Measurements from ENCODE around the gene KCP. TPM values are rescaled to one million over a fixed set of nuclear protein-coding genes. Genes with fewer than 3 reads are reported as not detected.
A peak's percentile ranks its signal among the peaks of the same experiment; 100 is the strongest.

The KCP gene
- polyA plus RNA-seq, 1 donor: 21.6 TPM

DNA sequence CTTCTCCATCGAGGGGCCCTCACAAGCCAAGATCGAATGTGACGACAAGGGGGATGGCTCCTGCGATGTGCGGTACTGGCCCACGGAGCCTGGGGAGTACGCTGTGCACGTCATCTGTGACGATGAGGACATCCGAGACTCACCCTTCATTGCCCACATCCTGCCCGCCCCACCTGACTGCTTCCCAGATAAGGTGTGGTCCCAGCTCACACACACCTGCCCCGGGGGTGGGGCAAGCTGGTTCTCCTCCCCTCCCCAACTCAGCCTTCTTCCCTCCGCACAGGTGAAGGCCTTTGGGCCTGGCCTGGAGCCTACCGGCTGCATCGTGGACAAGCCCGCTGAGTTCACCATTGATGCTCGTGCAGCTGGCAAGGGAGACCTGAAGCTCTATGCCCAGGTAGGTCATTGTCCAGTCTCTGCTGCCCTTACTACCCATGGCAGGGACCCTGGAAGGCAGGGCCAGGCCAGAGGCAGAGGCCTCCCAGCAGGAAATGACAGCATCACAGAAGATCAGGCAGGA is 69.3 kb downstream of the KCP start:
- DNase-seq: no peak

DNA sequence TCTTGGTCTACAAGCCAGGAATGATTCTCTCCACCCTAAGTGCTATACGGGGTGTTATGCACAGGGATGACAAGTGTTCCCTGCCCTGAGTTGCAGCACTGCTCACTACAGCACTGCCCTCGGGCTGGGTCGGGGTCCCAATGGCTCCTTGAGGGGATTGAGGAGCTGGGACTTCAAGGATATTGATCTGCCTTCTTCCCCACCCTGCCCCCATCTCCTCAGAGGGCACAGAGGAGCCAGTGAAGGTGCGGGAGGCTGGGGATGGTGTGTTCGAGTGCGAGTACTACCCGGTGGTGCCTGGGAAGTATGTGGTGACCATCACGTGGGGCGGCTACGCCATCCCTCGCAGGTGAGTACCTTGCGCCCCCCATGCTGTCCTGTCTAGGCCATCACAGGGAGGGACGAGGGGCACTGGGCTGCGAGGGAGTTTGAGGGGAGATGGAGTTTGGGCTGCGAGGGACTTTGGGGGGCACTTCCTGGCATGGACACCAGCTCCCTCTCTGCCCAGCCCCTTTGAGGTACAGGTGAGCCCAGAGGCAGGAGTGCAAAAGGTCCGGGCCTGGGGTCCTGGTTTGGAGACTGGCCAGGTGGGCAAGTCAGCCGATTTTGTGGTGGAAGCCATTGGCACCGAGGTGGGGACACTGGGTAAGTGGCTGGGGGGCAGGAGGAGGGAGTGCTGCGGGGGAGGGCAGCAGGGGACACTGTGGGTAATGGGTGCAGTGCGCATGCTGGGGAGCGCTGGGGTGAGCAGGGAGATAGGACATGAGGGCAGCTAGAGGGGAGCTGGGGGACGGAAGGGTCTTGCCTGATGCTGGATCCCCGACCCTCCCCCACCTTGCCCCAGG is 70.0 kb downstream of the KCP start:
- DNase-seq: no peak

DNA sequence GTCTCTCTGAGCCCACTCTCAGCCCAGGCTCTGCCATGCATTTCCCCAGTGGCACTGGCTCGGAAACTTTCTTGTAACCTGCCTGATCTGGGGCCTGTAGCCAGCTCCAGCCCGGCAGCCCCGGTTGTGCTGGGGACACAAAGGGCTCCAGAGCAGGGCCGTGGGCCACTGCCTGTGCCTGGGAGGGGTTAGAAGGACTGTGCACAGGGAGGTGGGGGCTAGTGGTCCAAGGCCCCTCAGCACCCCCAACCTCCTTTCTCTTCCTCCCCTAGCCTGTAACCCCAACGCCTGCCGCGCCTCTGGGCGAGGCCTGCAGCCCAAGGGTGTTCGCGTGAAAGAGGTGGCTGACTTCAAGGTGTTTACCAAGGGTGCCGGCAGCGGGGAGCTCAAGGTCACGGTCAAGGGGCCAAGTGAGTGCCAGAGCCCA is 70.7 kb downstream of the KCP start:
- DNase-seq: no peak

DNA sequence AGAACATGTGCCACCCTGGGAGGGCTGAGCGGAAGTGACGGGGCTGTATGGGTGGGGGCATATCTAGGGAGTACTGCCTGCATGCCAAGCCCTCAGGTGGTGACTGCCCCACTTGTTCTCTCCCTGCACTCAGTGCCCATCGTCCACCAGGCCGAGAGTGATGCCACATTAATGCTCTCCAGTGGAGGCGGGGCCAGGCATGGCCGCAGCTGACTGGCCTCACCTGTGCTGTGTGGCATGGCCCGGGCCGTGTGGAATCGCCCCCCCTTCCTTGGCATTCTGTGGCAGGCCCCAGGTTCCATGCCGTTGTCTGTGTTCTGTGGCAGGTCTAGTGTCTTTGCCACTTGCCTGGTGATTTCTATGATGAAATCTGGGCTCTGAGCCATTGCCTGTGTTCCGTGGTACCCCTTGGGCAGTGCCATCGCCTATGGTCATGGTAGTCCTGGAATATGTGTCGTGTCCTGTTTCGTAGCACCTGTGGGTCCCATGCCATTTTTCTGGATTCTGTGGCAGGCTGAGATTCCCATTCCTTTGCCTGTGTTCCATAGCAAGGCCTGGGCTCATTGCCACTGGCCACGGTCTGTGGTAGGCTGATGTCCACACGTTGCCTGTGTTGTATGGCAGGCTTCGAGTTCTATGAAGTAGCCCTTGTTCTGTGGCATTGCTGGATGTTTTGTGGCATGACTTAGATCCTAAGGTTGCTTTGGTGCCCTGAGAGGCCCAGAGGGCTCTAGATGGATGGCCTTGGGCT is 71.4 kb downstream of the KCP start:
- DNase-seq: no peak

DNA sequence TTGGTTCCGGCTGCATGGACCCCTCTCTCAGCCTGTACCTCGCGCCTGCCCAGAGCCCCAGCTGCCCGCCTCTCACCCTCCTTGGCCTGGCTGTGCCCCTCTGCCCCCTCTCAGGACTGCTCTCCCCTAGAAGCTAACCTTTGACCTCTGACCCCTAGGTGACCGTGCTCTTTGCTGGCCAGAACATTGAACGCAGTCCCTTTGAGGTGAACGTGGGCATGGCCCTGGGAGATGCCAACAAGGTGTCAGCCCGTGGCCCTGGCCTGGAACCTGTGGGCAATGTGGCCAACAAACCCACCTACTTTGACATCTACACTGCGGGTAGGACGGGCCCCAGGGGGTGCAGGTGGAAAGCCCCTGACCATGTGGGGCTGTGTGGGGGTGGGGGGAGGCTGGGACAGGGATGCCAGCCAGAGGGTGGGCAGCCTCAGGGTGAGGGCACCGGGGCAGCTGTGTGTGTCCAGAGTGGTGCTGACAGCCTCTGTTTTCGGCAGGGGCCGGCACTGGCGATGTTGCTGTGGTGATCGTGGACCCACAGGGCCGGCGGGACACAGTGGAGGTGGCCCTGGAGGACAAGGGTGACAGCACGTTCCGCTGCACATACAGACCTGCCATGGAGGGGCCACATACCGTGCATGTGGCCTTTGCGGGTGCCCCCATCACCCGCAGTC is 72.3 kb downstream of the KCP start:
- no peak for DNase-seq

DNA sequence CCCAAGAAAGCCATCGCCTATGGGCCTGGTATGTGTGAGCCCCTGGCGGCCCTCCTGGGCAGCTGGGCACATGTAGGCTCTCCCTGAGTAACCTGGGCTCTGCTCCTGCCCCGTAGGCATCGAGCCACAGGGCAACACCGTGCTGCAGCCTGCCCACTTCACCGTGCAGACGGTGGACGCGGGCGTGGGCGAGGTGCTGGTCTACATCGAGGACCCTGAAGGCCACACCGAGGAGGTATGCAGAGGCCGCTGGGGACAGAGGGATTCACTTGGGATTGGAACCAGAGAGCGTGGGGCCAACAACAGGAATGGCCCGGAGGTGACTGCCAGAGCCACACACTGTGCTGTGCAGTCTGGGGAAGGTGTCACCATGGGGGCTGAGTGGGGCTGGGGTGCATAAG is 73.0 kb downstream of the KCP start:
- DNase-seq: no peak

DNA sequence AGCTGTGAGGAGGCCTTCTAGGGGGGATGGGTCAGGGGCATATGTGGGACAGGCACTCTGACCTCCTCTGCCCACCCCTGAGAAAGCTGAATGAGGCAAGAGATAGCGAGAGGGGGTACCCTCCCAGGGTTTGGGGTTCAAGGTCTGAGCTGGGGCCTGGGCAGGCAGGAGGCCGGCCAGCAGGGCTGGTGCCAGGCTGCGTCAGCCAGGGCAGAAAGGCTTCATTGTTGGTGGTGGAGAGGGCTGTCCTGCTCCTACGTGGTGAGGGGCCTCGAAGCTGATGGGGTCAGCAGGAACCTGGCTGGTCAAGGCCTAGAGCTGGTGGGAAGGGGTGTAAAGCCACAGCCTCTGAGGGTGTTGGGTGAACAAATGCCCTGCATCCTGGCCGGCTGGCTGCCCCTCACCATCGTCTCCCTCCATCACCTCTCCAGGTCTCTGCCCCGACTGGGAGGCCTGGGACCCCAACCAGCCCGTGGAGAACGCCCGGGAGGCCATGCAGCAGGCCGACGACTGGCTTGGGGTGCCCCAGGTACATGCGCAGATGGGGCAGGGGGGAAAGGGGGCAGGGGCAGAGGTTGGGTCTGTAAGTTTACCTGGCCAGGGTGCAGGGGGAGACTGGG is 73.7 kb downstream of the KCP start:
- no peak for DNase-seq

DNA sequence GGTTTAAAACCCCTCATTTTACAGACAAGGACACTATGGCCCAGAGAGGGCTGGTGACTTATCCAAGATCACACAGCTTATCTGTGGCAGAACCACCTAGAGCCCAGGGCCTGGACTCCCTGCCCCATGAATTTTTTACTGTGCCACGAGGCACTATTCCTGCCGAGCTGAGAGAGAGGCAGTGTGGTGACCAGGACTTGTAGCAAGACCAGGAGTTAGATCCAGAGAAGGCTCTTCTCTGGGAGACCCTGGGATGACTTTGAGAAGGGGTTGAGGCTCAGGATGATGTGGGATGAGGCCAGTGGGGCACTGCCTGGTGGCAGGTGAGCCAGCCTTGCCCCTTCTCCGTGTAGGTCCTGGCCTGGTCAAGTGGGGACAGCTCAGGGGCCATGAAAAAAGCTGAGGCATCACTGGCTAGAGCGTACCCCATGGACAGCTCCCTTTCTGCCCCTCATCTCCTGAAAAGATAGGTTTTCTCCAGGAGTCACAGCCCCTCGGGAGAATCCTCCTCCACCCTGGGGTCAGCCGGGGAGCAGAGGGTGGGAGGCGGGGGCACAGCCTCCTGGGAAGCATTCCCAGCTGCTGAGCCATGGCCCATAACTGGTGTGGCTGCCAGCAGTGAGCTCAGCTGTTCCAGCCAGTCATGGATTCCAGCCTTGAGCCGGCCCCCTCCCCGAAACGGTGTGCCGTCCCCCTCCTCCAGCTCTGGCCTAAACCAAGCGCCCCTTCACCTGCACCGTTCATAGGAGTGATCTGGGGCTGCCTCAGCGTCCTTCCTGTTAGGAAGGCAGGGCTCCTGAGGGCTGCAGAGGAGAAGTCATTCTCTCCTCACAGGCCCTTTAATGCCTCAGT is 74.5 kb downstream of the KCP start:
- DNase-seq: no peak

DNA sequence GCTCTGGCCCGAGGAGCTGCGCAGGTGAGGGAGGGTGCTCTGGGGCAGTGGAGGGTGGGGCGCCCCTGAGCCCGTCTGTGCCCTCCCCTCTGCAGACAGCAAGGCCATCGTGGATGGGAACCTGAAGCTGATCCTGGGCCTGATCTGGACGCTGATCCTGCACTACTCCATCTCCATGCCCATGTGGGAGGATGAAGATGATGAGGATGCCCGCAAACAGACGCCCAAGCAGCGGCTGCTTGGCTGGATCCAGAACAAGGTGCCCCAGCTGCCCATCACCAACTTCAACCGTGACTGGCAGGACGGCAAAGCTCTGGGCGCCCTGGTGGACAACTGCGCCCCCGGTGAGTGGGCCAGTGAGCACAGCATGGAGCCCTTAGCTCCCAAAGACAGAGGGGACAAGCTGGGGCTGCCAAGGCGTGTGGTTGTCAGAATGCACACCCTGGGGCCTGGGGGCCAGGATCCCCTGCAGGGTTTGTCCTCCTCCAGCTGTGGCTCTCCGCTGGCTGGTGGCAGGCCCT is 75.2 kb downstream of the KCP start:
- no peak for DNase-seq

DNA sequence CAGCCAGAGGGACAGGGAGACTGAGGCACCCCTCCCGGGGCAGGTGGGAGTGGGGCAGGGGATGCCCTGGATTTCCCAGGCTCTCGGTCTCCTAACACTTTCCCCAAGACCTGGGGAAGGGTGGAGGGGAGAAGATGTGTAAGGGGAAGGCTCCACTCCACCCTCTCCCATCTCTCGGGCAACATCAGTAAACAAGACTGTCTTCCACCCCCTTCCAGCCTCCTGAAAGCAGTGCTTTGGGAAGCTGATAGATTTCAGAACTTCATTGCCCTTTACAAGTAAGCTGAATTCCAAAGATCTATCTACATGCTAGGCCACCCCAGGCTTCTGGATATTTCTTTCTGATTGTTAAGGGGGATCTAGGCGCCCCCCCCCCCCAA is 76.6 kb downstream of the KCP start:
- DNase-seq: no peak

DNA sequence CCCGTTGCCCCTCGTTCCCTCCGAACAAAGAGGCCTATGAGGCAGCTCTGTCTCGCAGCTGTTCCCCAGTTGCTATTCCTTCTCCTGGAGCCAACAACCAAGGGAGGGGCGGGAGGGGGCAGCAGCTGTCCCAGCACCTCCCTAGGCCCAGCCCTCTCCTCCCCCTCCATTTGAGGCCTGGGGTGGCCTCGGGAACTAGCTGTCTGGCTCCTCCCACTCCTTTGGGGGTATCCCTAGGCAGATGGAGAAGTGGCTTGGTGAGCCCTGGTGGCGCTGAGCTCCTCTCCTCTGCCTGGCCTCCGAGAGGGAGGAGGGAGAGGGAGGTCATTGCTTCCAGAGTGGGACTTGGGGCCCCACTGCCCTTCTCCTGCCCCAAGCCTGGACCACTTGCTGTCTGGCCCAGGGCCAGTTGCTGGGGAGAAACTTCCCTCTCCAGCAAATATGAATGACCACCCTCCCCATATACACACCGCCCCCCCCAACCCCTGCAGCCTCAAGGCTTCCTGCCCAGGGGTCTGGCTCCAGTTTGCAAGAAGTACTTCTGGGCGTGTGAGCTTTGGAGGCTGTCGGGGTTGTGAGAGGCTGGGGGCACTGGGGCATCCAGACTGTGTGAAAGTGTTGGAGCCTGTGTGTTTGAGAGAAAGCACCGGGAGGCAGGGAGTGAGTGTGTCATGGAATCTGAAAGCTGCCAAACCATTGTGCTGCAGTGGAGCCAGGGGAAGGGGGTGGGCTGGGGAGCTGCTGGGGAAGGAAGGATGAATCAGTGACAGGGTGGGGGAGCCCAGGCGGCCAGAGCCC is 77.2 kb downstream of the KCP start:
- DNase-seq: no peak

DNA sequence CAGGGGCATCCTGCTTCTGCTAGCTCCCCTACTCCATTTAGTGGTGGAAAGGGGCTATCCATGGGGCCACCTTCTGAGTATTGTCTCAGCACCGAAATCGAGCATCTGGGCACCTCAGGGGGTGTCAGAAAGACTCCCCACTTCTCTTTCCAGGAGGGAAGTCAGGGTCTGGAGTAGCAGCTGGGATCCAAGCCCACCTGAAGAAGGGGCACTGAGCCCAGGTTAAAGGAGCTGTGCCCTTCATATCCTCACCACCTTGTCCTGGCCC is 77.7 kb downstream of the KCP start:
- DNase-seq: no peak

DNA sequence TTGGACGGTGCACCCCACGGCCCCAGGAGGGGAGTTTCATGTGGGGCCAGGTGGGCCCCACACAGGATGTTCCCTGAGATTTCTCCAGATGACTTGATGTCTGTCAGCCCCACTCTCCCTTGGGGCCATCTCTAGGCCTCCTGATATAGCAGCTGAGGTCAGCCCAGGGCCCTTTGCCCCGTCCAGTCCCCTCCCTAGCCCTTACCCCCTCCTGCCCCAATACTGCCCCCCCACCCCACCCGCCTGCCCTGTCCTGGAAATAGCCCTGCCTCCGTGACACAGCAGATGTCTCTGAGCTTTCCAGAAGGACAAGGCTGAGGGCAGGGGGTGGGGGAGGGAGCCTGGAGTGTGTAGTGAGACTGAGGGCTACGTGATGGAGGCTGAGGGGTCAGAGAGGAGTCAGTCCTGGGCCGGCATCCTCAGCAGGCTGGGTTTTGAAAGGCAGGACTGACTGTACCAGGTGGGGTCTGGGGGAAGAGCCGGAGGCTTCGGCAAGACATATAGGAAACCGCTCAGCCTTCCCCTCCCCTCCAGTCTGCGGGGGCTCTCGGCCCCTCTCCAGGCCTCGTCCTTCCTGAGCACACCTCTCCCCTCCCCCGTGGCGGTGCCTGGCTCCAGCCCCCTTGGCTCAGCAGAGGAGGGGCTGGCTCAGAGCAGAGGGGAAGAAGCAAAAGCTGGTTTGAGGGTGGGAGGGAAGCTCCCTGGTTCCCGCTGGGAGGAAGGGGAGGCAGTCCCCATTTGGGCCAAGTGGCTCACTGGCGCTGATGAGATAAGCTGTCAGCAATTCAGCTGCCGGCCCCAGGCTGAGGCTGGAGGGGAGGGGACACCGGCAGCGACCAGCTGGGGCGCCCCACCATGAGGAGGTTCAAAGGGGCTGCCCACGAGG is 78.3 kb downstream of the KCP start:
- no peak for DNase-seq

DNA sequence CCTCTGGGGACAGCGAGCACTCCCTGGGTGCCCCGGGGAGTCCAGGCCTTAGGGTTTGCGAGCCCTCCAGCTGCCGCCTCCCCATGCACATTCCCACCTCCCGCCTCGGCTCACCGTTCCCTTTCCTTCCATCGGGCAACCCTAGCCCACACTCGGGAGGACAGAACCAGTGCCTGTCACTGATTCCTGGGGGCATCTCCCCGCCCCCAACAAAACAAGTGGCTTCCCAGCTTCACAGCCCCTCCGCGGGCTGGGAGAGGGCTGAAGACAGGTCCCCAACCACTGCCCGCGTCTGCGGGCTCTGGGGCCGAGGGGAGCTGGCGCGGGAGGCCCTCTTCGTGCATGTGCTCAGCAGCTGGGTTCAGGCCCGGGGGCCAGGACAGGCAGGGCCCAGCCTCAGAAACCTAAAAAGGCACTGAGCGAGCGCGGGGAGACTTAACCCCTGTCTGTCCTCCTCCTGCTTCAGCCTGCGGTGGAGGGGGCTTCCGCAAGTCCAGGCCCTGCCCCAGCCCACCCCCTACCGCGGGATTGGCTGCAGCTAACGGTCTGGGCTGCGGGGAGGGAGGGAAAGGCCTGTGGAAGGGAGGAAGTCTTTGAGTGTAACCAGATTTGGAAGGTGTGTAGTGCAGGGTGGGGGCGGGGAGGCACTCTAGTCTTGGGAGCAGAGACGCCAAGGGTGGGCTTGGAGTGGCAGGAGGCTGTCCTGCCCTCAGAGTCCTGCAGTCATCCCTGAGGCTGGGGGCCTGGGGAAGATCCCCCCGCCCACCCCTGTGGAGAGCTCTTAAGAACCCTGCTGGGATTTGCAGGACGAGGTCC is 79.1 kb downstream of the KCP start:
- no peak for DNase-seq

DNA sequence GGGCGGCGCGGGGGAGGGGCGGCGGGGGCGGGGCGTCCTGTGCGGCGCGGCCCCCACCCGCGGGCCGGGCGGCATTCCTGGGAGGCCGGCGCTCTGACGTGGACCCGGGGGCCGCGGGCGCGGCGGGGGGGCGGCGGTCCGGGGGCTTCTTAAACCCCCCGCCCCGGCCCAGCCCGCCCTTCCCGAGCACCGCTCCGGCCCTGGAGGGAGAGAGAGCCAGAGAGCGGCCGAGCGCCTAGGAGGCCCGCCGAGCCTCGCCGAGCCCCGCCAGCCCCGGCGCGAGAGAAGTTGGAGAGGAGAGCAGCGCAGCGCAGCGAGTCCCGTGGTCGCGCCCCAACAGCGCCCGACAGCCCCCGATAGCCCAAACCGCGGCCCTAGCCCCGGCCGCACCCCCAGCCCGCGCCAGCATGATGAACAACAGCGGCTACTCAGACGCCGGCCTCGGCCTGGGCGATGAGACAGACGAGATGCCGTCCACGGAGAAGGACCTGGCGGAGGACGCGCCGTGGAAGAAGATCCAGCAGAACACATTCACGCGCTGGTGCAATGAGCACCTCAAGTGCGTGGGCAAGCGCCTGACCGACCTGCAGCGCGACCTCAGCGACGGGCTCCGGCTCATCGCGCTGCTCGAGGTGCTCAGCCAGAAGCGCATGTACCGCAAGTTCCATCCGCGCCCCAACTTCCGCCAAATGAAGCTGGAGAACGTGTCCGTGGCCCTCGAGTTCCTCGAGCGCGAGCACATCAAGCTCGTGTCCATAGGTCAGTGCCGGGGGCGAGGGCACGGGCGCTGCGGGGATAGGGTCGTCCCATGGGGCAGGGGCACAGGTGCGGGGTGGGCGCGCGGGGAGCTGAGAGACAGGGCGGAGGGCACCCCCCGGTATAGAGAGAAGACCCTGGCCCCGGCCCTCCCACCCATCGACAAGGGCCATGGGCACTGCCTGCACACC is 80.0 kb downstream of the KCP start, which contains the start of gene FLNC:
Gene FLNC, plus strand, starts transcription at position 176 of the 947 bp plus-strand sequence. Its CDS starts 232 bp downstream, at position 408.
- DNase-seq: peak; percentile 61

DNA sequence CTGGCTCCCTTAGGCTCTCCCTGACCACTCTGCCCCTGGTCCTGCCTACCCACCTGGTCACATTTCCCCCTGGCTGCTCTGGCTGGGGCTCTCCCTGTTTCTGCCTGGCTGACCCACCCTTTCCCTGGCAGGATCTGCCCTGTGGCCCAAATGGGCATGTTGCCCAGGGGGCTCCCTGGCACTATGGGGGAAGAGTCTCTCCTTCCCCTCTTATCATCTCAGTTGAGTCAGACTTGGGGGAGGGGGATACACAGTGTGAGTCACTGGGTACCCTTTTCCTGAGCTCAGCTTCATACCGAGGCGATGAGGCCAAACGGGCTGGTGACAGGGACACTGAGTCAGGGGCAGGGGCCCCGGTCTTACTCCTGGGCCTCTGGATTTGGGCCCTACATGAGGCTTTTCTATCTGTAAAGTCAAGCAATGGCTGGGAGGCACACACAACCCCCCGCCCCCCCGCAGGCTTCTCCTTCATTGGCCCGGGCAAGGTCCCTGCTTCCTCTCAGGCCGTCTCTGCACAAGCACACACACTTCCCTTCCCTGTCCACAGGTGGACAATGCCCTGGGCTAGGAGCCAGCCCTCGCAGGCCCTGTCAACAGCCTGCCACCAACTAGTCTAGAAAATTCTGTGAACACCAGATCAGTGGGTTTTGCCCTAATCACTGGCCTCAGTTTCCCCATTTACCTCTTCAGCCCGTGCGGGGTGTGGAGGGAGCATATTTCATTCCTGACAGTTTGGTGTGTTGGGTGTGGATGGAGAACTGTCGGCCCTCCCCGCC is 80.9 kb downstream of the KCP start:
- DNase-seq: no peak
